OCI-M2 (cell line): ENCODE results near the gene KRT31.
"Not testable (repeated sequence)": the region's sequence is repeated elsewhere in the genome, so short reads cannot be mapped to it uniquely, and the experiment has no call there.

ENCODE experiments used
- DNase-seq: peaks from one replicate; lab custom pipeline; 2025; ENCODE audit not compliant: unreplicated experiment; lab: John Stamatoyannopoulos, UW

KRT31 gene

GRCh38 chr17:41347869-41348760, 49.3 kb downstream of the KRT31 start:
- DNase-seq, result no peak

- not testable (repeated sequence) for DNase-seq
Observed at GRCh38 chr17:41346421-41346820, 51.0 kb downstream of the KRT31 start.

GRCh38 chr17:41345992-41346391, 51.4 kb downstream of the KRT31 start:
- no peak for DNase-seq
